SK-MEL-5 (cell line): ENCODE measurements around the gene IL1RAPL2. TPM values are rescaled to one million over a fixed set of nuclear protein-coding genes. Genes with fewer than 3 reads are reported as not detected.
"Not testable (repeated sequence)": the region's sequence is repeated elsewhere in the genome, so short reads cannot be mapped to it uniquely, and the experiment has no call there.

Experiments used
- DNase-seq: peaks from one replicate; pipeline ENCODE4 v3.0.0-alpha.2; 2016; ENCODE audit warnings: low read depth, low spot score
- in situ Hi-C: cut with HindIII; loops from 2 replicates; pipeline ENCODE4 v1.10.0; 2016; ENCODE audit warnings: low sequenced_read_pairs, high pct_unique_total_duplicates, low pct_unique_long_range_greater_than_20kb
- polyA plus RNA-seq, 2 experiments: library from polyadenylated mRNA; depleted of rRNA; stranded (reverse); fragments of >200 nt; gene quantifications; 2 replicates each; pipeline ENCODE4 v1.2.3, GENCODE V29; 2015
- total RNA-seq: library from RNA; depleted of rRNA; stranded (reverse); fragments of >200 nt; shearing (Covaris generic); gene quantifications from 2 replicates; pipeline ENCODE4 v1.2.3, GENCODE V29; 2014; rRNA removed

IL1RAPL2 gene
- total RNA-seq, result not detected in 2 replicates
- polyA plus RNA-seq (2015; cell fraction: cytosol; rRNA removed), result 0.42 TPM in 1 of 2 replicates, not detected in the other
- not detected in 2 replicates for polyA plus RNA-seq (2015; cell fraction: nucleus; rRNA removed)

DNA sequence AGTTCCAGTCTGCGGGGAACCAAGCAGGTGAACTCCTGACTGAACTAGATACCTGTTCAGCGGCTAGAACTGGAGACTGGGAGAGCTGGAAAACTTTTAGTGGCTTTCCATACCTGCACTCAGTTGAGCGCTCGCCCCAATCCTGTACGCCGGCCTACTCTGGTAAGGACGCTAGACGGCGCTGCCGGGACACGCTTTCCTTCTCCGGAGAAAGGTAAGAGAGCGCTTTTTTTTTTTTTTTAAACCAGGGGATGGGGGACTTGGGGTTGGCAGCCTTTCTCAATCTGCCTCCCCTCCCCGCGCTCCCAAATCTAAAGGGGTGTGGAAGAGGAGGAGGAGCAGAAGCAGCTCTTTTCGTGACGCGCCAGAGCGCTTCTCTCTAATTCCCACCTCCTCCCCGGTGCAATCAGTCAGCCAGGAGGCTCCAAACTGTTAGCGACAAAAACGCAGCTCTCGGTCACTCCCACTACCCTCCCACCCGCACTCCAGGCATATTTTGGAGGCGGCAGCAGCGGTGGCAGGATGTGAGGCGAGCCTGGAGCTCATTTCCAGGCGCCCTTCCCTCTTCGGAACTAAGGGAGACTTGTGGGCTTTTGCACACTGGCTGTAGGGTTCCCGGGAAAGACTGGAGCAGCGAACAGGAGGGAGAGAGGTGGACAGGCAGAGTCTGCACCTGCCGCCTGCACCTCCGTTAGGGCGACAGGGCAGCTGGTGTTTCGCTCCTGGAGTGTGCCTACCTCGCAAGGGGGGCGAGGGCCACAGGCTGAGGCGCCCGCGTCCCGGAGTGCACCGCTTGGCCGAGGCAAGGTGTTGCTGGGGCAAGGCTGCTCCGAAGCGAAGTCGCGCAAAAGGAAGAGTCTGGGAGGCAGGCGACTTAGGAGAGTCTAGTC lies at the start of gene IL1RAPL2:
IL1RAPL2 (plus strand) TSS at position 409 of the 890 bp plus-strand sequence.
- in situ Hi-C loops, result no loop called here

DNA sequence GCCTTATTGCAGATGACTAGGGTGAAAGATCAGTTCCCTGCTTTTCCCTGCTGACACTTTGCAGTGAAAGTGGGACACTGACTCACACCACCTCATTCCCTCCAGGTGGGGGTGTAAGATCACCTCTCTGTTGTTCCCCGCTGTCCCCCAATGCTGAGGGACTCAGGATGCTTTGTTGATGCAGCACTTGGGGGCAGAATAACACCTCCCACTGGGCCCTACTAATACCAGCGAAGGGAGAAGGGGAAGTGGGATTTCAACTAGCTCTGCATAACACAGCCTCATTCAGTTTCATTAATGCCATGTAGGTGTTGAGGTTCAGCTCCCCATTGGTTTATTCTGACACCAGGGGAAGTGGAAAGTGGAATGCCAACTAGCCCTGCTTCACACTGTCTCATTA lies 43.6 kb upstream of the IL1RAPL2 start:
- in situ Hi-C loops, result no loop called here
- DNase-seq, result no peak

More for the DNA sequence above, at the start of gene IL1RAPL2:
- peak; percentile 43 for DNase-seq

GRCh38 chrX:104523858-104524257 lies 42.1 kb upstream of the IL1RAPL2 start:
- in situ Hi-C loops, result no loop called here
- no peak for DNase-seq

GRCh38 chrX:104539081-104539480 lies 26.9 kb upstream of the IL1RAPL2 start:
- in situ Hi-C loops, result no loop called here
- DNase-seq, result no peak

DNA sequence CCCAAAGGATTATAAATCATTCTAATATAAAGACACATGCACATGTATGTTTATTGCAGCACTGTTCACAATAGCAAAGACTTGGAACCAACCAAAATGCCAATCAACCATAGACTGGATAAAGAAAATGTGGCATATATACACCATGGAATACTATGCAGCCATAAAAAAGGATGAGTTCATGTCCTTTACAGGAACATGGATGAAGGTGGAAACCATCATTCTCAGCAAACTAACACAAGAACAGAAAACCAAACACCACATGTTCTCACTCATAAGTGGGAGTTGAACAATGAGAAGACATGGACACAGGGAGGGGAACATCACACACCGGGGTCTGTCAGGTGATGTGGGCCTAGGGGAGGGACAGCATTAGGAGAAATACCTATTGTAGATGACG lies 23.6 kb upstream of the IL1RAPL2 start:
- DNase-seq, in situ Hi-C loops: not testable (repeated sequence)

DNA sequence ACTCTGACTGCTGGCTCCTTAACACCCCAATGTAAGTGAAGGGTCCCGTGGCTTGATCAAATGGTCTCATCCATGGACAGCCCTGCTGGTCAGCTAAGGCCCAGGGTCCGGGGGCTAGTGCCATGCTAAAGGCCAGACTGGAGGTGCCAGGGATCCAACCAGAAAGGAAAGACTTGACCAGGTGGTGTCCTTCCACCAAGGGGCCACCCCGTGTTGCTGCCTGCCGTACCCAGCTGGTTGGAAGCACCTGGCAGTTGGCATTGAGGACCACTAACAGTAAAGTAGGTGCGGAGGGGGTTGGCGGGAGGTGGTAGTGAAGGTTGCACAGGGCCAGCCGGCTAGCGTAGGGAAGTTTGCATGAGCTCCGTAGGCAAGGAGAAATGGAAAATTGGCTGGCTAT lies 1.7 kb upstream of the IL1RAPL2 start:
- DNase-seq, result no peak
- in situ Hi-C loops, result no loop called here

DNA sequence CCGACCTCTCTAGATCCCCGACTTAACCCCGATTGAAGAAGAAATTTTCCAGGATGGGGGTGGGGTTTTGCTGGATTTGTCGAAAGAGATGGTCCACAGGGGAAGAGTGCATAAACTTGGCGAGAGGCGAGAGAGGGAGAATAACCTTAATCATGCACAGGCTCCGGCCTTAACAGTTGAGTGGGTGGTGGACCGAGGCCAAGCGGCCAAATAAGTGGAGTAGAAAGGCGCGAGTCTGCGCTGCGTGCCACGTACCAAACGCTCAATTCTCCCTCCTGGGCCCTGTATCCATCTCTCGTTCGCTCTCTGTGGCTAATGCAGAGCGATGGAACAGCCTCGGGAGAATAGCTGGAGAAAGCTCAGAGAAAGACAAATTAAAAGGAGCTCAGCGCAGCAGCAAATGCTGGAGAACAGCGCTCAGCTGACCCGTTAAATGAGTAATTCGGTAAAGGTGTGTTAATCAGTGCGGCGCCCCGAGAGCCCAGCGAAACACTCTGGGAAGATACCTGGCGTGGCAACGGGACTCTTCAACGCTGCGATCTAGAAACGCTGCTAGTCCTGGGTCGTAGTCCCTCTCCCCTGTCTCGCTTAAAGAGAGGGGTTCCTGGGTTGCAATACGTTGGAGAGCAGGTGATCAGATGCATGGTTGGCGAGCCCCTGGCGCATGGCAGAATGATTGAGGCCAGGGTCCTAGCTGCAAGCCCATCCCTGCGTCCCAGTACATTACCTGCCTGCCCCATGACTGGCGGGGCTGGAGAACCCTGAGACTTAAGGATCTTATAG lies 887 bp upstream of the IL1RAPL2 start:
- in situ Hi-C loops, result no loop called here
- DNase-seq, result no peak

DNA sequence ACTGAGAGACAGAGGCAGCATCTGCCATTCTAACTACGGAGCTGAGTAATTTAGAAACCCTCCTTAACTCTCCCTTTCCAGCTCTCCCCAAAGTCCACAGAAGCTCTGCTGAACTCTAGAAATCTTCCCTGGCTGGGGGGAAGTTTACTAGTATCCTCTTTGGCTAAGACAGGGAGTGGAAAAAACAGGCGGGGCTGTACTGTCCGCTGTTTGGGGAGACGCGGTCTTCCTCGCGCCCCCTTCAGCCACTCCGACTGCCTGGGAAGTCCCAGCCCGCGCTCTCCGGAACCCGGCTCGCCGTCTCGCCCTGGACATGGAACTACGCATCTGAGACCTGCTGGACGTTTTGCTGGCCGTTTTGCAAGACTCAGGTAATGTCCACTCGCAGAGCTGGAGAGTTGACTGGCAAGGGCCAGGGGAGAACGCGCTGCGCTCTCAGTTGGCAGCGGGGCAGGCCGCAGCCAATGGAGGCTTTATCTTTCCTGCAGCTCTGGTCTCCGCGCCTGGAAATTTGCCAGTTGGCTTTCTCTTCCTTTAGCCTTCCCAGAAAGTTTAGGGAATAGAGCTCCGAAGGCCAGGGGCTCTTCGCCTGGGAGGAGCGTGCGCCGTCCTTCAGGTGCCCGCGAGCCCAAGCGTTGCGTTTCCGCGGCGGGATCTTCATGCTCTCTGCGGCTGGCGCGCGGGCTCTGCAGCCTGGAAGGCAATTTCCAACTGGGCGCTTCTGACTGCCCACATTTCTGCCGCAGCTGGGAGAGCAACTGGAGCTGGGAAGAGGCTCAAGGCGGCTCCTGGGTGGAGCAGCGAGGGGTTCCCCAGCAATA lies 892 bp downstream of the IL1RAPL2 start:
- in situ Hi-C loops, result no loop called here
- no peak for DNase-seq

- DNase-seq, result no peak
- in situ Hi-C loops, result no loop called here
Measured at GRCh38 chrX:104567506-104567905, 1.5 kb downstream of the IL1RAPL2 start.

DNA sequence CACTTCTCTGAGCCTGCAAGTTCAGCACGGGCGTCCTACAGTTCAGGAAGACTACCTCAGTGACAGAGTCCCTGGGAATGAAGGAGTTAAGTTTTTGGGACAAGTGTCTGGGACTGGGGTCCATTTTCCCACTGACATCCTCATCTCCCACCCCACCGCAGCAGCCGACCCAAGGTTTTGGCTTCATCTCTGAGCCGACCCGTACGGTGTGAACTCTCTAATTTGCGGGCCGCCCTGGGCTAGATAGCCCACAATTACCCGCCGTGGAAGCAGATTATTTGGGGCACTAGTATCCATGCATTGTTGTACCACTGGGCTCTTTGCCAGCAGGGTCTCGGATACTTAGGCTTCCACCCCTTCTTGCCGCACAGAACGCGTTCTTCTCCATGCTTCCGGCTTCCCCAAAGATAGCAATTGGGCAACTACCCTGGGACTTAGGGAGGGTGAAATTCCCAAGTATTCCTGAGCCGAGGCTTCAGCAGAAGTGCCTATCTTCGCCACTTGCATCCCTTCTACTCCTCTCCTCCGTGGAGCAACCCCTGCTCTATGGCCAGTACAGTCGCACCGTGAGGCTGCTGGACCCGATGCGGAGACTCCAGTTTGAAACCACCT lies 2.4 kb downstream of the IL1RAPL2 start:
- no peak for DNase-seq
- in situ Hi-C loops, result no loop called here

GRCh38 chrX:104618106-104618895 lies 52.3 kb downstream of the IL1RAPL2 start:
- in situ Hi-C loops, result no loop called here
- no peak for DNase-seq

GRCh38 chrX:104621781-104622180 lies 55.8 kb downstream of the IL1RAPL2 start:
- no peak for DNase-seq

DNA sequence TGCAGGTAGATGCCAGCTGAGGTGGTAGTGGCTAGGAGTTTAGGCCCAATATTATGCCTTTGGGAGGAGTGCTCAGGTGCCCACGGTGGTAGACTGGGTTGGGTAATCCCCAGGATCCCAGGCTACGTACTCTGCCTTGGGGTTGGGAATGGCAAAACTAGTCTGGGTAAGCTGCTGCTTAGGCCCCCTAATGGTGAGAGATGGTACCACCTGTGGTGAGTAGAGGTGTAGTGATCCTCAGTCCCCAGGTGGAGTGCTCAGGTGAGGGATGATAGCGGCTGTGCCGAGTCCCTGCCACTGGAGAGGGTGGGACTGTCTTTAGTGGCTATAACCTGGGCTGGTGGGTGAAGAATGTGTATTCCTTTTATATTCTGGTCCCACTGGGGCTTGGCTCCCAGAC lies 75.2 kb downstream of the IL1RAPL2 start:
- peak; percentile 4 for DNase-seq
- in situ Hi-C loops, result no loop called here

More at GRCh38 chrX:104621781-104622180, 55.8 kb downstream of the IL1RAPL2 start:
- in situ Hi-C loops, result no loop called here

DNA sequence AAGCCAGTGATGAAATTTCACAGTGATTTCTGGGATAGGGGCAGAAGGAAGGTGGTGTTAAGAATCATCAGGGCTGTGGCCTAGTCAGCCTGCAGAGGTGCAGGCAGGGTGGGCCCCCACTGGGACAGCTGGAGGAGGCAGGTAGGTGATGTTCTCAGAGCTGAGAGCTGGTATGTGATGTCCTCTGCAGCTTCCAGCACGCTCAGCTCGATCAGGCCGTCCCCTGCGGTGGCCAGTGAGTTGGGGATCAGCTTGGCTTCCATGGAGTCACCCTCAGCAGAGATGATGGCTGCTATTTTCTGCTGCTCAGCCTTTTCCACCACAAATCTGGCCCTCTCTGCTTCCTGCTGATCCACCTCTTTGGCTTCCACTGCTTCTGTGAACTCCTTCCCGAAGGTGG lies 81.1 kb downstream of the IL1RAPL2 start:
- in situ Hi-C loops, result no loop called here

GRCh38 chrX:104659005-104659744 lies 93.2 kb downstream of the IL1RAPL2 start:
- DNase-seq, result no peak
- in situ Hi-C loops, result no loop called here

More for the DNA sequence above, 81.1 kb downstream of the IL1RAPL2 start:
- no peak for DNase-seq

DNA sequence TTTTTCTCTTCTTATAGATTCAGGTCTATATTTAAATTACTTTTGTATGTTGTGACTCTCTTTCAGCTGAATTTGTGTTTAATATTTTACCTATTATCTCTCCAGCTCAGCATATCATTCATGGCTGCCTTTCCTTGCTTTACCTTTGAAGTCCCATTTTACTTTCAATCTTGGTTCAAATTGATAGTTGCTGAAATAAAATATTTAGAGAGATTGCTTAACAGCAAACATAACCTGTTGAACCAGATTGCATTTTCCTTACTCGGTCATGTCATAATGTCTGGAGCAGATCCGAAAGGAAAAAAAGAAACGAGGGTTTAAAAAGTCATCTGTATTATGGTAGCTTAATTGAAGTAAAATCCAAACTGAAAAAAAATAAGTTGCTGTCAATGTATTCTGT lies 94.1 kb downstream of the IL1RAPL2 start:
- DNase-seq, result no peak
- in situ Hi-C loops, result no loop called here
